Measurements from ENCODE around the gene USP31. TPM values are rescaled to one million over a fixed set of nuclear protein-coding genes. Genes with fewer than 3 reads are reported as not detected.

Gene USP31, protein sequence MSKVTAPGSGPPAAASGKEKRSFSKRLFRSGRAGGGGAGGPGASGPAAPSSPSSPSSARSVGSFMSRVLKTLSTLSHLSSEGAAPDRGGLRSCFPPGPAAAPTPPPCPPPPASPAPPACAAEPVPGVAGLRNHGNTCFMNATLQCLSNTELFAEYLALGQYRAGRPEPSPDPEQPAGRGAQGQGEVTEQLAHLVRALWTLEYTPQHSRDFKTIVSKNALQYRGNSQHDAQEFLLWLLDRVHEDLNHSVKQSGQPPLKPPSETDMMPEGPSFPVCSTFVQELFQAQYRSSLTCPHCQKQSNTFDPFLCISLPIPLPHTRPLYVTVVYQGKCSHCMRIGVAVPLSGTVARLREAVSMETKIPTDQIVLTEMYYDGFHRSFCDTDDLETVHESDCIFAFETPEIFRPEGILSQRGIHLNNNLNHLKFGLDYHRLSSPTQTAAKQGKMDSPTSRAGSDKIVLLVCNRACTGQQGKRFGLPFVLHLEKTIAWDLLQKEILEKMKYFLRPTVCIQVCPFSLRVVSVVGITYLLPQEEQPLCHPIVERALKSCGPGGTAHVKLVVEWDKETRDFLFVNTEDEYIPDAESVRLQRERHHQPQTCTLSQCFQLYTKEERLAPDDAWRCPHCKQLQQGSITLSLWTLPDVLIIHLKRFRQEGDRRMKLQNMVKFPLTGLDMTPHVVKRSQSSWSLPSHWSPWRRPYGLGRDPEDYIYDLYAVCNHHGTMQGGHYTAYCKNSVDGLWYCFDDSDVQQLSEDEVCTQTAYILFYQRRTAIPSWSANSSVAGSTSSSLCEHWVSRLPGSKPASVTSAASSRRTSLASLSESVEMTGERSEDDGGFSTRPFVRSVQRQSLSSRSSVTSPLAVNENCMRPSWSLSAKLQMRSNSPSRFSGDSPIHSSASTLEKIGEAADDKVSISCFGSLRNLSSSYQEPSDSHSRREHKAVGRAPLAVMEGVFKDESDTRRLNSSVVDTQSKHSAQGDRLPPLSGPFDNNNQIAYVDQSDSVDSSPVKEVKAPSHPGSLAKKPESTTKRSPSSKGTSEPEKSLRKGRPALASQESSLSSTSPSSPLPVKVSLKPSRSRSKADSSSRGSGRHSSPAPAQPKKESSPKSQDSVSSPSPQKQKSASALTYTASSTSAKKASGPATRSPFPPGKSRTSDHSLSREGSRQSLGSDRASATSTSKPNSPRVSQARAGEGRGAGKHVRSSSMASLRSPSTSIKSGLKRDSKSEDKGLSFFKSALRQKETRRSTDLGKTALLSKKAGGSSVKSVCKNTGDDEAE (N-terminal part only)
- 1 to 10 TPM; 4.1 to 6.1 TPM for total RNA-seq

DNA sequence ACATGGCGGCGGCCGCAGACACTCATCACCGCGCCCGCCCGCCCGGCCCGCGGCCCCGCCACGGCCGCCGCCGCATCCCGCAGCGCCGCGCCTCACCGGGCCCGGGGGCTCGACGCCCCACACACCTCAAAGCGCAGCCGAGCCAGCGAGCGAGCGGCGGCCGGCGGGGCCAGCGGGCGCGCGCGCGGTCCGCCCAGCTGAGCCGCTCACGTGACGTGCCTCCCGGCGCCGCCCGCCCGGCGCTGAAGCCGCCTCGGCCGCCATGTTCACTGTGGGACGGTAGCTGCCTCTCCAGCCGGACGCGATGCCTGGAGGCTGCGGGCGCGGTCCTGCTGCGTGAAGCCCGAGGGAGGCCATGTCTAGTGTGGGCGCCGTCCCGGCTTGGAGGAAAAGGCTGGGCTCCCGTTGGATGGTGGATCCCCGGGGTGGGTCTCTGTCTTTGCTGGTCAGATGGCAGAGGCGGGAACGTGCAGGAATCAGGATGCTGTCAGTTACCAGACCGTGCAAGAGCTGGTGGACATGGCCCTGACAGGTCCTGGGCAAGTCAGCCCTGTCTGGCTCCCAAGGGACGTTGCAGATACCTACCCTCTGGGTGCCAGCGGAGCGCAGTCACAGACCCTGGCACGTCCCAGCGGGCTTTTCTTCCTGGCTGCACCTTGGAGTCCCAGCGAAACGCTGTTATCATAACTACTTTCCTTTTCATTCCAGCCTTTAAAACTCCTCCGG lies at the start of gene USP31:
Gene USP31, minus strand, starts transcription at position 186 of the 726 bp plus-strand sequence. Its CDS starts 182 bp downstream, at position 4.
- peaks cover 4% of the 10 kb centered on the region for H3K27me3 Mint-ChIP-seq (ENCODE audit: low read depth)

DNA sequence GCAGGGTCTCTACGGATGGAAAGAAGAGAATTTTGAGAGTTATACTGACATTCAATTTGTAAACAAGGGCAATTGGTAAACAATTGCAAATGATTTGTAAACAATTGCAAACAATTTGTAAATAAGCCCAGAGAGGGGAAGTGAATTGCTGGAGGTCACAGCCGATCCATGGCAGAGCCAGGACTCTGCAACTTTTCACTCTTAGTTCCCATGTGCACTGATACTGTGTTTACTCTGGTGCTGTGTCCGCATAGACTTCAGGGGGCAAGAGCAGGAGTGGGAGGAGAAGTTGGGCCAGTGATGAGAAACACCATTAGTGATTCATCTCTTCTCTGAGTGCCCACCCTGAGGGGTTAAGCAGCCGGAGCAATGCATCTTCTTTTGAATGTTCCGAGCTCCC lies 47.3 kb upstream of the USP31 start:
- Mint-ChIP-seq H3K27ac (no peak overlapping the region), H3K36me3 (ENCODE audit: insufficient read depth in 2 of 2) (no peaks in the 10 kb centered on the region), H3K9me3 (no peaks in the 10 kb centered on the region), H3K27me3 (ENCODE audit: low read depth) (peaks cover 34% of the 10 kb centered on the region), H3K4me1 (ENCODE audit: low read depth) (no peaks in the 10 kb centered on the region), H3K4me3 (no peak overlapping the region)
- DNase-seq (no peak), ATAC-seq (replicated peaks in 1 of 2) (no peak)

More for the DNA sequence above, at the start of gene USP31:
- DNase-seq = peak; percentile 93 to 94
- H3K27ac Mint-ChIP-seq = peak within 1 kb of the TSS; percentile 88
- H3K4me1 Mint-ChIP-seq (ENCODE audit: low read depth) = peaks cover 37% of the 10 kb centered on the region
- peaks cover 0 to 3% of the 10 kb centered on the region in 2 donors for H3K36me3 Mint-ChIP-seq (ENCODE audit: insufficient read depth in 2 of 2)
- peak within 1 kb of the TSS; percentile 94 to 99 for H3K4me3 Mint-ChIP-seq
- ATAC-seq (replicated peaks in 1 of 2) = peak; percentile 97
- H3K9me3 Mint-ChIP-seq = no peaks in the 10 kb centered on the region

DNA sequence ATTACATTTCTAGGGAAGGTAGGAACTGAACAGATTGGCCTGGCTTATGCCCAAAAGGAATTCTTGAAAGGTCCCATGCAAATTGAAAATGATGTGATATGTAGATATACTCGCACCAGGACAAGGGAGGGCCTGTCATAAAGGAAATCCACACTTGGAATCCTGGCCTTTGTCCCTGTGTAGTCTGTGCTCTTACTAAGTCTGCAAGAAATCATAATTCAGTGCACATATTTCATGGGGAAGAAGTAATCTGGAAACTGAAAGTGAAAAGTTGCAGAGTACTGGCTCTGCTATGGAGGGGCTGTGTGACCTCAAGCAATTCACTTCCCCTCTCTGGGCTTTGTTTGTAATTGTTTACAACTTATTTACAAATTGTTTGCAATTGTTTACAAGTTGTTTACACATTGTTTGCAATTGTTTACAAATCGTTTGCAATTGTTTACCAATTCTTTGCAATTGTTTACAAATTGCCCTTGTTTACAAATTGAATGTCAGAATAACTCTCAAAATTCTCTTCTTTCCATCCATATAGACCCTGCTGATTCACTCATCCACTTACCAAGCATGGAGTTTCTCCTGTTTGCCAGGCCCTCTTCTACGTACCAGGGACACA lies 46.2 kb upstream of the USP31 start:
- H3K9me3 Mint-ChIP-seq = no peaks in the 10 kb centered on the region
- peaks cover 27% of the 10 kb centered on the region for H3K27me3 Mint-ChIP-seq (ENCODE audit: low read depth)
- DNase-seq = no peak
- no peak for ATAC-seq (replicated peaks in 1 of 2)
- H3K4me1 Mint-ChIP-seq (ENCODE audit: low read depth) = no peaks in the 10 kb centered on the region
- H3K27ac Mint-ChIP-seq = no peak overlapping the region
- H3K36me3 Mint-ChIP-seq (ENCODE audit: insufficient read depth in 2 of 2) = no peaks in the 10 kb centered on the region
- no peak overlapping the region for H3K4me3 Mint-ChIP-seq

DNA sequence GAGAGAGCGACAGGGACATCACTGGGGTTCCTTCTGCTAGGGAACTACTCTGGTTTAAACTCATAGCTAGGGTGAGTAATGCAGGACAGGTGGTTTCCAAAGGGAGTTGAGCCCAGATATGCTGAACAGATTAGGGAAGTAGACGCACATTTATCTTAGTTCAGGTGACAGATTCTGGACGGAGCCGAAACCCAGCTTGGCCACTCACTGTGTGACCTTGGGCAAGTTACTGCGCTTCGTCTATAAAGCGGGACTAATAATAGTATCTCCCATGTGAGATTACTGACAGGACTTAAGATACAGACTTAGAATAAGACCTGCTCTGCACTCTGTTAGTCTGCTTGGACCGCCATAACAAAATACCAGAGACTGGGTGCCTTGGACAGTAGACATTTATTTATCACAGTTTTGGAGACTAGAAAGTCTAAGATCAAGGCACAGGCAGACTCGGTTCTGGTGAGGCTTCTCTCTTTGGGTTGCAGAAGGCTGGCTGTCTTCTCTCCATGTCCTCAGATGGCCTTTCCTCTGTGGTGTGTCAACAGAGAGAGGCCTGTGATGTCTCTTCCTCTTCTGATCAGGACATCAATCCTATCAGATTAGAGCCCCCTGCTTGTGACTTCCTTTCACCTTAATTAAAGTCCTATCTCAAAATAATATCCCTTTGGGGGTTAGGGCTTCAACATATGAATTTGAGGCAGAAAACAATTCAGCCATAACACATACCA lies 45.4 kb upstream of the USP31 start:
- Mint-ChIP-seq H3K36me3 (ENCODE audit: insufficient read depth in 2 of 2) (no peaks in the 10 kb centered on the region), H3K27me3 (ENCODE audit: low read depth) (peaks cover 32% of the 10 kb centered on the region), H3K9me3 (no peaks in the 10 kb centered on the region), H3K27ac (no peak overlapping the region), H3K4me1 (ENCODE audit: low read depth) (no peaks in the 10 kb centered on the region), H3K4me3 (no peak overlapping the region)
- DNase-seq = no peak
- no peak for ATAC-seq (replicated peaks in 1 of 2)

DNA sequence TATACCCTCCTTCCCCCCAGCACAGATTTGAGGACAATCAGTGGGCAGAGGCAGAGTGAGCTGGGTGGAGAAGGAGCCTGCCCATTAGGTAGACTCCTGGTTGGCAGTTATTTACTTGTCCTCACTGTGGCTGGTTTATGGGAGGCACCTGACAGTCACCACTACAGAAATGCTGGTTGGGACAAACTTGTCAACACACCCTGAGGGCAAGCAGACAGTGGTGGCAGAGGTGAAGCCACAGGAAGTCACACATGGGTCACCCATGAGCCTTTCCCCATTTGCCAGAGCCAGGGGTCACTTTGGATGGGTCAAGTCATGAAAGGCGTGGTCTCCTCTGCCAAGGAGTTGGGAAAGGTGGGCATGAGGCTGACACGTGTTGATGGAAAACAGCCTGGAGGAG lies 39.7 kb upstream of the USP31 start:
- Mint-ChIP-seq H3K27ac (no peak overlapping the region), H3K27me3 (ENCODE audit: low read depth) (peaks cover 50% of the 10 kb centered on the region), H3K36me3 (ENCODE audit: insufficient read depth in 2 of 2) (no peaks in the 10 kb centered on the region), H3K9me3 (no peaks in the 10 kb centered on the region), H3K4me3 (no peak overlapping the region), H3K4me1 (ENCODE audit: low read depth) (no peaks in the 10 kb centered on the region)
- ATAC-seq (replicated peaks in 1 of 2) (no peak), DNase-seq (no peak)

DNA sequence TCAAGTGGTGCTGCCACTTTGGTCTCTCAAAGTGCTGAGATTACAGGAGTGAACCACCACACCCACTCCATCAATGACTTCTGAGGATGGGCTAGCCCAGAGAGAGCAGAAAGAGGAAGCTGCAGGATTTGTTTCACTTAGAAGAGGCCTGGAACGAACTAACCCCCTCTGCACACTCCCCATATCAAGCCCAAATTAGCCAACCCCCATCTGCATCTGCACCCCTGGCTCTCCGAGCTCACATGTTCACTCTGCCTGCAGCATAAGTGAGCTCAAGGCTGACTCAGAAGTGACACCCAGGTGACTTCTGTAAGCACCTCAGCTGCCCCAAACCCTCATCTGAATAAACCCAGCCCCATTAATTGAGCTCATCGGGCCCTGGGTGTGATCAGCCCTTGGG lies 38.1 kb upstream of the USP31 start:
- Mint-ChIP-seq H3K27me3 (ENCODE audit: low read depth) (peaks cover 56% of the 10 kb centered on the region), H3K9me3 (no peaks in the 10 kb centered on the region), H3K27ac (no peak overlapping the region), H3K36me3 (ENCODE audit: insufficient read depth in 2 of 2) (no peaks in the 10 kb centered on the region), H3K4me1 (ENCODE audit: low read depth) (peaks cover under 1% of the 10 kb centered on the region), H3K4me3 (no peak overlapping the region)
- no peak for ATAC-seq (replicated peaks in 1 of 2)
- no peak for DNase-seq

DNA sequence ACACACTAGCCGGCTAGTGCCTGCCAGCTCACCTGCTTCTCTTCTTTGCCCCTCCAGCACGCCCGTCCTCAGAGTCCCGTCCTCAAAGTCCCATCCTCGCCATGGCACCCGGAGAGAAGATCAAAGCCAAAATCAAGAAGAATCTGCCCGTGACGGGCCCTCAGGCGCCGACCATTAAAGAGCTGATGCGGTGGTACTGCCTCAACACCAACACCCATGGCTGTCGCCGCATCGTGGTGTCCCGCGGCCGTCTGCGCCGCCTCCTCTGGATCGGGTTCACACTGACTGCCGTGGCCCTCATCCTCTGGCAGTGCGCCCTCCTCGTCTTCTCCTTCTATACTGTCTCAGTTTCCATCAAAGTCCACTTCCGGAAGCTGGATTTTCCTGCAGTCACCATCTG lies 36.9 kb upstream of the USP31 start:
- ATAC-seq (replicated peaks in 1 of 2) (no peak), DNase-seq (no peak)
- no peak overlapping the region for H3K4me3 Mint-ChIP-seq
- H3K36me3 Mint-ChIP-seq (ENCODE audit: insufficient read depth in 2 of 2) = no peaks in the 10 kb centered on the region
- no peak overlapping the region for H3K27ac Mint-ChIP-seq
- H3K9me3 Mint-ChIP-seq = no peaks in the 10 kb centered on the region
- peaks cover 60% of the 10 kb centered on the region for H3K27me3 Mint-ChIP-seq (ENCODE audit: low read depth)
- H3K4me1 Mint-ChIP-seq (ENCODE audit: low read depth) = peaks cover 7% of the 10 kb centered on the region

DNA sequence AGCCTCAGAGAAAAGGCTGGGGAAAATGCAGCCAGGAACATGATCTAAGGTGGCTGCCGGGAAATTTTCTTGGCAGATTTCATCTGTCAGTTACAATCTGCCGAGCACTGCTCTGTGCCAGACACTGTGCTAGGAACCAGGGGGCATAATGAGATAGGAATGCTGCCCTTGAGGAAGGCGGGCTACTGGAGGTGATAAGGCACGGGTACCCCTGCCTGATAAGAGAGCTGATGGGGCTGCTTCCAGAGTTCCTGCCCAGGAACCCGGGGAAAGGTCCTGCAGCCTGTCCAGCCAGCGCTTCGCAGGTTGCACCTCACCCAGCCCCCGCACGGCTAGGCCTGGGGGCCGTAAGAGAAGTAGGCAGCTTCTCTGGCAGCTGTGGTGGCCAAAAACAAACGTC lies 36.4 kb upstream of the USP31 start:
- Mint-ChIP-seq H3K27me3 (ENCODE audit: low read depth) (peaks cover 64% of the 10 kb centered on the region), H3K4me3 (no peak overlapping the region), H3K36me3 (ENCODE audit: insufficient read depth in 2 of 2) (no peaks in the 10 kb centered on the region), H3K9me3 (no peaks in the 10 kb centered on the region), H3K4me1 (ENCODE audit: low read depth) (peaks cover 7% of the 10 kb centered on the region), H3K27ac (no peak overlapping the region)
- no peak for ATAC-seq (replicated peaks in 1 of 2)
- no peak for DNase-seq

DNA sequence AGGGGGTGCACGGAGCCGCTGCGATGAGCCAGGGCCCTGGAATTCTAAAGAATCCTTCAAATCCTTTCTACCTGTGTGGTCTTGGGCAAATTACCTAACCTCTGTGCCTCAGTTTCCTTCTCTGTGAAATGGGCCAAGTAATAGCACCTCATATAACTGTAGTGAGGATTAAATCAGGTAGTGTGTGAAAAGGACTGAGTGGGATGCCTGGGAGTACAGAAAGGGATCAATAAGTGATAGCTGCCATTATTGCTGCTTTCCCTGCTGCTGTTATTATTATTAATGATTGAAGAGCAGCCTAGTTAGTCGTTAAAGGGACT lies 34.3 kb upstream of the USP31 start:
- ATAC-seq (replicated peaks in 1 of 2) = no peak
- Mint-ChIP-seq H3K27ac (no peak overlapping the region), H3K27me3 (ENCODE audit: low read depth) (peaks cover 63% of the 10 kb centered on the region), H3K36me3 (ENCODE audit: insufficient read depth in 2 of 2) (no peaks in the 10 kb centered on the region), H3K4me1 (ENCODE audit: low read depth) (peaks cover 7% of the 10 kb centered on the region), H3K9me3 (no peaks in the 10 kb centered on the region), H3K4me3 (no peak overlapping the region)
- DNase-seq = no peak

DNA sequence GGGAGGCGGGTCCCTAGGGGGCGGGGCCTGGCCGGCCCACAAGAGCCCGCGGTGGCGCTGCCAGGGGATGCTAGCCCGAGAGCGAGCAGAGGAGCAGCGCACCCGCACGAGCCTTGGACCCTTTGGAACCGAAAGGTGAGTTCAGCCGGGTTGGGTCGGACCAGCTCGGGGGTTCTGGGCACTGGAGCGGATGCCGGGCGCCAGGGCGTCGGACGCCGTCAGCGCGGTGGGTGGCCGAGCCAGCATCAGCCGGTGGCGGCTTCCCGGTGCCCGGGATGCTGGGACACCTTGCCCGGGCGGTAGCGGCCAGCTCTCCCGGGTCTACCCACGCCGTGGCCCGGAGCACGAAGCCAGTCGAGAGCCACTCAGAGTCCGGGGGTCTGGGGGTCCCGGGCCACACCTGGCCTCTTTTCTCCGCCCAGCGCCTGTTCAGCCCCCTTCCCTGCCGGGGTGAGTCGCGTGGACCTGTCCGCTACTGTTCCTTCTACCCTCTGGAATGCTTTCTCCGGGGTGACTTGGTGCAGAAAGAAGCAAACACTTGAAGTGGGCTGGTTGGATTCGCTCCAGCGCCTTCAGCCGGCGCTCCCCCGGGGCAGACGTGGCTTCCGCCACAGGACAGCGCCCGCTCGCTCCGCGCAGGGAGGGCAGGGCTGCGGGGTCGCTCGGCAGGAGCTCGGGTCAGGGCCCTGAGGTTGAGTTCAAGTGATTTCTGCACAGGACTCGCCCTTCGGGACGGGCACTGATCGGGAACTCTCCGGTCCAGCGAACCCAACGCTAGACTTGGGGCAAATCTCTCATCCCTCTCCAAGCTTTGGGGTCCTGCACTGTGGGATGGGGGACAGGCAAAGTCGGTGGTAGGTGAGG lies 33.7 kb upstream of the USP31 start, which contains the start of gene SCNN1G:
Gene SCNN1G, plus strand, starts transcription at position 67 of the 864 bp plus-strand sequence. CDS start 3,527 bp downstream, outside the sequence.
- H3K4me1 Mint-ChIP-seq (ENCODE audit: low read depth) = peaks cover 7% of the 10 kb centered on the region
- peaks cover 63% of the 10 kb centered on the region for H3K27me3 Mint-ChIP-seq (ENCODE audit: low read depth)
- peak in 1 of 2 donors; percentile 69 for ATAC-seq (replicated peaks in 1 of 2)
- no peaks in the 10 kb centered on the region for H3K9me3 Mint-ChIP-seq
- DNase-seq = peak in 1 of 2 donors; percentile 5
- no peaks in the 10 kb centered on the region for H3K36me3 Mint-ChIP-seq (ENCODE audit: insufficient read depth in 2 of 2)
- H3K27ac Mint-ChIP-seq = no peak within 1 kb of the TSS
- H3K4me3 Mint-ChIP-seq = peak within 1 kb of the TSS; percentile 70 to 72

DNA sequence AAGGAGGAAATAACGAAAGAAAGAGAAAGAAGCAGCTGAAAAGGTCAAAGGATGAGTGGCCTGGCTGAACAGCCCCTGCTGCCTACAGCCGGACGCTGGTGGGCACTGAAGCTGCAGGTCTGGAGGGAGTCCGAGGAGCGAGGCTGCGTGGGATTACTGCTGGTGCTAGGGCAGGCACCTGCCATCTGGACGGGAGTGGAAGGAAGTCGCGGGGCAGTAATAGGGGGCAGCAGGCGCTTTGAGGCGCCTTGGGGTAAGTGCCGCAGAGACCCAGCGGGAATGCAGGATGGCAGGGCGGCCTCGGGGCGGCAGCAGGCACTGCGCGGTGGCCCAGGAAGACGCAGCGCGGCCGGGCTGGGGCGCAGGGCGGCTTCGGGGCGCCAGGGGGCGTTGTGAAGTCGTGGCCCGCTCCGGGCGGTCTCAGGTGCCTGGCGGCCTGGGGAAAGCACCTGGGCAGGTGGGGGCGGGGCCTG lies 33.0 kb upstream of the USP31 start:
- peak overlapping the region; percentile 70 to 72 for H3K4me3 Mint-ChIP-seq
- no peaks in the 10 kb centered on the region for H3K36me3 Mint-ChIP-seq (ENCODE audit: insufficient read depth in 2 of 2)
- DNase-seq (peak; percentile 83 to 88), ATAC-seq (replicated peaks in 1 of 2) (peak; percentile 98)
- H3K27me3 Mint-ChIP-seq (ENCODE audit: low read depth) = peaks cover 58% of the 10 kb centered on the region
- H3K27ac Mint-ChIP-seq = no peak overlapping the region
- H3K4me1 Mint-ChIP-seq (ENCODE audit: low read depth) = peaks cover 7% of the 10 kb centered on the region
- H3K9me3 Mint-ChIP-seq = no peaks in the 10 kb centered on the region
